Stomach (tissue), 9 donors: ENCODE data around the gene AKR1B1. TPM values are rescaled to one million over a fixed set of nuclear protein-coding genes. Genes with fewer than 3 reads are reported as not detected.

Experiments used
- DNase-seq, 2 donors: peaks; one replicate each; pipeline versions ENCODE4 v3.0.0 to v3.0.0-alpha.2; 2013 to 2019
- H3K27ac ChIP-seq, 5 donors: fragments of 200-600 bp in 4 of 5; sonication (generic) in 4 of 5; one replicate each; pipeline ENCODE4 v1.5.1; 2013 to 2019; ENCODE audit warnings: mild to moderate bottlenecking in 1 of 5, moderate library complexity in 1 of 5
- H3K27me3 ChIP-seq, 3 donors: fragments of 200-600 bp; sonication (generic); one replicate each; pipeline ENCODE4 v1.5.1; 2017 to 2019; ENCODE audit warnings: mixed run types in 1 of 3
- H3K36me3 ChIP-seq, 4 donors: fragments of 200-600 bp; sonication (generic); 1 replicate in 3 of 4; 2 replicates in 1 of 4; pipeline ENCODE4 v1.5.1; 2016 to 2019
- H3K4me1 ChIP-seq, 4 donors: fragments of 200-600 bp; sonication (generic); one replicate each; pipeline ENCODE4 v1.5.1; 2016 to 2019
- H3K4me3 ChIP-seq, 4 donors: fragments of 200-600 bp; sonication (generic) in 3 of 4; one replicate each; pipeline ENCODE4 v1.5.1; 2016 to 2019; ENCODE audit warnings: mild to moderate bottlenecking in 1 of 4
- H3K9me3 ChIP-seq, 4 donors: fragments of 200-600 bp; sonication (generic); one replicate each; pipeline ENCODE4 v1.5.1; 2016 to 2019
- CTCF ChIP-seq, 7 experiments: fragments of 450-650 bp in 4 of 7; fragments of 200-600 bp in 3 of 7; sonication (generic) in 3 of 7; IDR thresholded peaks; one replicate each; pipeline ENCODE4 v1.5.1; 2016 to 2019; ENCODE audit warnings: antibody characterized with exemption in 7 of 7, control low read depth in 2 of 7, mild to moderate bottlenecking in 1 of 7
- EP300 ChIP-seq: sonication (generic); formaldehyde crosslinking; IDR thresholded peaks from one replicate; pipeline ENCODE4 v1.6.1; 2017; ENCODE audit warnings: antibody characterized with exemption
- POLR2A ChIP-seq, 4 donors: fragments of 450-650 bp; IDR thresholded peaks; one replicate each; pipeline ENCODE4 v1.6.1; 2016; ENCODE audit warnings: antibody characterized with exemption in 4 of 4, control low read depth in 2 of 4, mild to moderate bottlenecking in 1 of 4, moderate library complexity in 1 of 4
- POLR2AphosphoS5 ChIP-seq, 3 donors: sonication (generic); formaldehyde crosslinking; IDR thresholded peaks; one replicate each; pipeline ENCODE4 v1.6.1; 2016; ENCODE audit warnings: antibody characterized with exemption in 3 of 3
- WGBS, 5 donors: extraction: QIAGEN DNeasy Blood & Tissue Kit in 3 of 5; methylation state at CpG; one replicate each; pipeline versions ENCODE4 v1.1.5 to v1.1.7; 2013 to 2018; 5-methylcytosine and 5-hydroxymethylcytosine counted together
- intact Hi-C: fragments of 100-400 bp; cut with DNase I; formaldehyde crosslinking; loops from one replicate; pipeline ENCODE4 v1.15.1; 2023; ENCODE audit warnings: low total_unique reads
- polyA plus RNA-seq, 3 donors: library from polyadenylated mRNA; stranded (reverse); fragments of 200-250 nt; gene quantifications; one replicate each; pipeline ENCODE4 v1.2.3, GENCODE V29; 2013
- total RNA-seq, 5 donors: library from RNA; depleted of rRNA; stranded (reverse); fragments of >200 nt; gene quantifications; one replicate each; pipeline versions ENCODE4 v1.1.0 to v1.2.3, GENCODE V29; 2014 to 2016
- donor health status: healthy with polysubstance abuse.
- donor health status: Bipolar disorder and iron deficiency.
- donor health status: healthy.

Gene AKR1B1
- total and polyA plus RNA-seq, 8 donors = 2.9 to 186 (median 38.5) TPM

DNA sequence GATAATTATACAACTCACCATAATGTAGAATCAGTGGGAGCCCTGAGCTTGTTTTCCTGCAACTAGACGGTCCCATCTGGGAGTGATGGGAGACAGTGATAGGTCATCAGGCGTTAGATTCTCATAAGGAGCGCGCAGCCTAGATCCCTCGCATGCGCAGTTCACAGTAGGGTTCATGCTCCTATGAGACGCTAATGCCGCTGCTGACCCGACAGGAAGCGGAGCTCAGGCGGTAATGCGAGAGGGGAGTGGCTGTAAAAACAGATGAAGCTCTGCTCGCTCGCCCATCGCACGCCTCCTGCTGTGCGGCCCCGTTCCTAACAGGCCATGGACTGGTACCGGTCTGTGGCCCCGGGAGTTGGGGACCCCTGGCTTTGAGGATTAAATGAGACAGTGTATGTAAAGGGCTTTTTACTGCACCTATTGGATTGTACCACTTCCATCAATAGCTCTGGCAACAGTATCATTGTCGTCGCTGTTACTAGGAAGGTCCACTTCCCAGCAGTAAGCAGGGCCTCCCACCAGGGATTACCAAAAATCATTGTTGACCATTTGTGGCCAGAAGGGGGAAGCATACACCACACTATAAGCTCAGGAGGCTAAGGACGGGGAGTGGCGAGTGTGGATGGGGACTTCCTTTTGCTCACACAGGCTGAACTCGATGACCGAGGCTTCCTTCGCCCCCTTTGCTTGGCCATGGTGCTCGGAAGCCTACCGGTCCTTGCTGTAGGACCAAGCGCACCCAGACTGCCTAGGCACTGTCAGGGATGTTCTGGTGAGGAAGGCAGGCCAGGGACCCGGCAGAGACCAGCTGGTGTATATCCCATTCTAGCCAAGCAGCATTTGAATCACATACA lies 26.4 kb downstream of the AKR1B1 start:
- Histone ChIP-seq H3K4me3 (peak overlapping the region; percentile 34 to 42 (median 38)), H3K36me3 (no peaks in the 10 kb centered on the region), H3K4me1 (peaks cover 0 to 30% (median 16%) of the 10 kb centered on the region in 4 donors), H3K27me3 (no peaks in the 10 kb centered on the region), H3K27ac (peak overlapping the region; percentile 79 to 92 (median 85)), H3K9me3 (no peaks in the 10 kb centered on the region)
- 2 to 8% (median 5%) methylated on average over 31 of the region's 31 CpGs for WGBS, 5 donors
- DNase-seq = peak; percentile 84 to 96
- intact Hi-C loops = no loop called here
- peak; percentile 39 to 51 (median 50) for TF ChIP-seq POLR2AphosphoS5 (IDR thresholded peaks at IDR 0.05)
- TF ChIP-seq CTCF (IDR thresholded peaks at IDR 0.05) = peak in 5 of 7 experiments; percentile 29 to 96 (median 78)
- no peak for TF ChIP-seq EP300
- TF ChIP-seq POLR2A (IDR thresholded peaks at IDR 0.05) = no peak

DNA sequence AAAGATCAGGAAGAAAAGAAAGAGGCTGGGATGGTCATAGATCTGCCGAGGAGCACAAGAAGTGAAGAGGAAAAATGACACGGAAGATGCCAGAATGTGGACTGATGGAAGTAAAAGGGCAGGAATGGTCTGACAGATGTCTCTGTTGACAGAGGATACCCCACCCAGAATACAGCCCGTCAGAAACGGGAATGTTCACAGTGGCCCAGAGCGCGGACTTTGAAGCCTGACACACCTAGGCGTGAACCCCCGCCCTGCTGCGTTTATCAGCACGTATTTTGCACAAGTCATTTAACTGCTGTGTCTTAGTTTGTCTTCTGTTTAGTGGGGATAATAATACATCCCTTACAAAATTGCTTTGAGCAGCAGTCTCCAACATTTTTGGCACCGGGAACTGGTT lies 27.1 kb downstream of the AKR1B1 start:
- peak overlapping the region; percentile 79 to 92 (median 85) for H3K27ac ChIP-seq
- no peak for TF ChIP-seq EP300
- TF ChIP-seq POLR2A (IDR thresholded peaks at IDR 0.05) = no peak
- no peak for TF ChIP-seq CTCF (IDR thresholded peaks at IDR 0.05)
- no peak for TF ChIP-seq POLR2AphosphoS5 (IDR thresholded peaks at IDR 0.05)
- no peaks in the 10 kb centered on the region for H3K27me3 ChIP-seq
- H3K36me3 ChIP-seq = no peaks in the 10 kb centered on the region
- H3K4me1 ChIP-seq = peaks cover 0 to 30% (median 16%) of the 10 kb centered on the region in 4 donors
- DNase-seq = peak; percentile 65 to 79
- H3K9me3 ChIP-seq = no peaks in the 10 kb centered on the region
- 21 to 54% (median 35%) methylated on average over 11 of the region's 11 CpGs for WGBS, 5 donors
- peak overlapping the region; percentile 34 to 42 (median 38) for H3K4me3 ChIP-seq
- intact Hi-C loops = no loop called here

DNA sequence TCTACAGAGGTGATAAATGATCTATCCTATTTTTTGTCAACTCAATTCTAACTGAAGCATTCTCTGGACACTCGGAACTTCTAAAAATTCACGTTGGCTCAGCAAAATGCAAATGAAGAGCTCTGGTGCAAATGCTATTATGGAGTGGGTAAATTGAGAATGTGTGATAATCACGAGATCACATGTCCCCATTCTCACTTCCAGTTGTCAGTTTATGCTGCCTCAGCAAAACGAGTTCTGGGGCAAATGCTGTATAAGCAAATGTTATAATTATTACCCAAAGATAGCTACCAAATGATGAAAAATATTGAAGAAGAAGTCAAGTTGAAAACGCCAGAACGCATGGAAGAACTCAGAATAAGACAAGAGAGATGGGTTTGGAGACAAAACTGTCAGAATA lies 29.4 kb downstream of the AKR1B1 start:
- no peak overlapping the region for H3K27ac ChIP-seq
- no peaks in the 10 kb centered on the region for H3K9me3 ChIP-seq
- no peak for TF ChIP-seq POLR2A (IDR thresholded peaks at IDR 0.05)
- no peak for TF ChIP-seq POLR2AphosphoS5 (IDR thresholded peaks at IDR 0.05)
- TF ChIP-seq EP300 = no peak
- no peak for TF ChIP-seq CTCF (IDR thresholded peaks at IDR 0.05)
- no peaks in the 10 kb centered on the region for H3K36me3 ChIP-seq
- DNase-seq = no peak
- H3K4me1 ChIP-seq = peaks cover 0 to 30% (median 16%) of the 10 kb centered on the region in 4 donors
- 70 to 83% (median 81%) methylated on average over 6 of the region's 6 CpGs for WGBS, 5 donors
- H3K27me3 ChIP-seq = no peaks in the 10 kb centered on the region
- intact Hi-C loops = no loop called here
- no peak overlapping the region for H3K4me3 ChIP-seq

DNA sequence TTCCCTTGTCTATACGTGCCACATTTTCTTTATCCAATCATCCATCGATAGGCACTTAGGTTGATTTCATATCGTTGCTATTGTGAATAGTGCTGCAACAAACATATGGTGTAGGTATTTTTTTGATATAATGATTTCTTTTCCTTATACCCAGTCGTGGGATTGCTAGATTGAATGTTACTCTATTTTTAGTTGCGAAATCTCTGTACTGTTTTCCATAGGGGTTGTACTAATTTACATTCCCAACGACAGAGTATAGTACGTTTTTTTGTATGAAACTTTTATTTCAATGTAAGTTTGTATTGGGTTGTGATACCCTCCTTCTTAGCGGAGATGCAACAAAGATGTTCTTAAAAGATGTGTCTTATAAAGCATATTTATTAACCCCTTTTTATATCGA lies 30.0 kb downstream of the AKR1B1 start:
- intact Hi-C loops = no loop called here
- H3K9me3 ChIP-seq = no peaks in the 10 kb centered on the region

More for the DNA sequence above, 30.0 kb downstream of the AKR1B1 start:
- H3K27me3 ChIP-seq = no peaks in the 10 kb centered on the region
- no peak overlapping the region for H3K27ac ChIP-seq
- TF ChIP-seq POLR2A (IDR thresholded peaks at IDR 0.05) (no peak), CTCF (IDR thresholded peaks at IDR 0.05) (no peak), POLR2AphosphoS5 (IDR thresholded peaks at IDR 0.05) (no peak), EP300 (no peak)
- H3K4me1 ChIP-seq = peaks cover 0 to 30% (median 16%) of the 10 kb centered on the region in 4 donors
- no peak for DNase-seq
- no peak overlapping the region for H3K4me3 ChIP-seq
- WGBS, 5 donors = 83 to 91% (median 89%) methylated on average over 9 of the region's 9 CpGs
- no peaks in the 10 kb centered on the region for H3K36me3 ChIP-seq
